Osteoblast (primary cell): ENCODE results near the gene PDIA6. TPM values are rescaled to one million over a fixed set of nuclear protein-coding genes. Genes with fewer than 3 reads are reported as not detected.

Experiments used
- DNase-seq: peaks from one replicate; pipeline ENCODE4 v3.0.0; 2011; ENCODE audit warnings: low spot score, mixed read lengths; ENCODE audit not compliant: insufficient read length; ENCODE audit errors: missing footprints
- H2AFZ ChIP-seq: 2 replicates; pipeline ENCODE4 v1.6.0; 2011; ENCODE audit warnings: mild to moderate bottlenecking, low read length
- H3K27ac ChIP-seq: 2 replicates; pipeline ENCODE4 v1.5.1; 2011; ENCODE audit warnings: mild to moderate bottlenecking, low read depth, low read length, moderate library complexity
- H3K27me3 ChIP-seq: 2 replicates; pipeline ENCODE4 v1.6.0; 2012; ENCODE audit warnings: mild to moderate bottlenecking, control low read depth, inconsistent platforms, low read length, moderate library complexity; ENCODE audit not compliant: insufficient read depth
- H3K36me3 ChIP-seq: 2 replicates; pipeline ENCODE4 v1.5.1; 2011; ENCODE audit warnings: mild to moderate bottlenecking, low read length, control low read depth, moderate library complexity; ENCODE audit not compliant: insufficient read depth
- H3K4me1 ChIP-seq: 2 replicates; pipeline ENCODE4 v1.5.1; 2011; ENCODE audit warnings: mild to moderate bottlenecking, low read length, control low read depth, moderate library complexity; ENCODE audit not compliant: insufficient read depth
- H3K4me2 ChIP-seq: 2 replicates; pipeline ENCODE4 v1.6.0; 2011; ENCODE audit warnings: mild to moderate bottlenecking, low read length; ENCODE audit not compliant: insufficient read depth
- H3K4me3 ChIP-seq: fragments of 200-600 bp; sonication (generic); 3 replicates; pipeline ENCODE4 v1.5.1; 2012; ENCODE audit warnings: mild to moderate bottlenecking, low read length, inconsistent platforms; ENCODE audit not compliant: insufficient read depth
- H3K79me2 ChIP-seq: 2 replicates; pipeline ENCODE4 v1.6.0; 2012; ENCODE audit warnings: mild to moderate bottlenecking, low read length, control low read depth, inconsistent platforms; ENCODE audit not compliant: insufficient read depth
- H3K9me3 ChIP-seq: 2 replicates; pipeline ENCODE4 v1.5.1; 2011; ENCODE audit warnings: low read depth, low read length, control low read depth
- H4K20me1 ChIP-seq: 2 replicates; pipeline ENCODE4 v1.6.0; 2012; ENCODE audit warnings: mild to moderate bottlenecking, low read length, control low read depth; ENCODE audit not compliant: insufficient read depth
- CTCF ChIP-seq: IDR thresholded peaks from 2 replicates; pipeline ENCODE4 v1.5.1; 2011; ENCODE audit warnings: mild to moderate bottlenecking, low read depth, low read length, moderate library complexity; ENCODE audit errors: extremely low read depth
- total RNA-seq: library from RNA; depleted of rRNA; stranded (reverse); fragments of >200 nt; gene quantifications from 2 replicates; pipeline ENCODE4 v1.2.3, GENCODE V29; 2012

The PDIA6 gene
- total RNA-seq, 1 donor, result 245 TPM

- H3K27me3 ChIP-seq, result peaks cover 14% of the 10 kb centered on the region
- no peak for TF ChIP-seq CTCF
- no peak overlapping the region for H2AFZ ChIP-seq
- no peaks in the 10 kb centered on the region for H3K36me3 ChIP-seq
- H3K79me2 ChIP-seq, result no peaks in the 10 kb centered on the region
- no peak overlapping the region for H3K4me2 ChIP-seq
- H3K4me1 ChIP-seq, result no peaks in the 10 kb centered on the region
- no peaks in the 10 kb centered on the region for H4K20me1 ChIP-seq
- H3K4me3 ChIP-seq, result no peak overlapping the region
- no peaks in the 10 kb centered on the region for H3K9me3 ChIP-seq
- H3K27ac ChIP-seq, result no peak overlapping the region
- DNase-seq, result no peak
These were observed 46.7 kb downstream of the PDIA6 start for GRCh38 chr2:10765914-10766313.

GRCh38 chr2:10765461-10765860 lies 47.1 kb downstream of the PDIA6 start:
- no peaks in the 10 kb centered on the region for H3K4me1 ChIP-seq
- H3K4me2 ChIP-seq, result no peak overlapping the region
- H3K36me3 ChIP-seq, result no peaks in the 10 kb centered on the region

GRCh38 chr2:10764896-10765295 lies 47.7 kb downstream of the PDIA6 start:
- Histone ChIP-seq H3K36me3 (no peaks in the 10 kb centered on the region), H3K79me2 (no peaks in the 10 kb centered on the region), H3K4me3 (no peak overlapping the region), H4K20me1 (no peaks in the 10 kb centered on the region), H3K9me3 (no peaks in the 10 kb centered on the region), H3K4me2 (no peak overlapping the region), H3K27ac (no peak overlapping the region), H3K27me3 (peaks cover 14% of the 10 kb centered on the region), H2AFZ (no peak overlapping the region), H3K4me1 (no peaks in the 10 kb centered on the region)
- no peak for TF ChIP-seq CTCF
- no peak for DNase-seq

More at GRCh38 chr2:10765461-10765860, 47.1 kb downstream of the PDIA6 start:
- Histone ChIP-seq H3K27ac (no peak overlapping the region), H3K79me2 (no peaks in the 10 kb centered on the region), H3K27me3 (peaks cover 14% of the 10 kb centered on the region), H4K20me1 (no peaks in the 10 kb centered on the region), H3K4me3 (no peak overlapping the region), H2AFZ (no peak overlapping the region), H3K9me3 (no peaks in the 10 kb centered on the region)
- TF ChIP-seq CTCF, result no peak
- peak; percentile 47 for DNase-seq

- H2AFZ ChIP-seq, result no peak overlapping the region
- H3K4me1 ChIP-seq, result no peaks in the 10 kb centered on the region
- no peak overlapping the region for H3K27ac ChIP-seq
- H3K9me3 ChIP-seq, result no peaks in the 10 kb centered on the region
- no peak overlapping the region for H3K4me3 ChIP-seq
- no peak overlapping the region for H3K4me2 ChIP-seq
- H3K79me2 ChIP-seq, result no peaks in the 10 kb centered on the region
- no peaks in the 10 kb centered on the region for H3K36me3 ChIP-seq
- peak; percentile 71 for DNase-seq
- H3K27me3 ChIP-seq, result peaks cover 14% of the 10 kb centered on the region
- no peaks in the 10 kb centered on the region for H4K20me1 ChIP-seq
- TF ChIP-seq CTCF, result no peak
These were observed 48.3 kb downstream of the PDIA6 start for GRCh38 chr2:10764096-10764785.
